HG03175 (cell line): ENCODE results near the gene TMPRSS13.
"Not testable (repeated sequence)": the region's sequence is repeated elsewhere in the genome, so short reads cannot be mapped to it uniquely, and the experiment has no call there.

Experiments used
- ATAC-seq: cut with Tn5 transposase; IDR thresholded peaks from one replicate; pipeline ENCODE4 v1.9.1; 2021; ENCODE audit warnings: mild to moderate bottlenecking, moderate library complexity; ENCODE audit not compliant: unreplicated experiment

Gene TMPRSS13

GRCh38 chr11:117950993-117951961, 22.1 kb upstream of the TMPRSS13 start:
- ATAC-seq, result peak; percentile 48

GRCh38 chr11:117950301-117950700, 21.1 kb upstream of the TMPRSS13 start:
- ATAC-seq, result no peak

- no peak for ATAC-seq
These were observed 19.9 kb upstream of the TMPRSS13 start for GRCh38 chr11:117949062-117949461.

- not testable (repeated sequence) for ATAC-seq
These were observed 19.3 kb upstream of the TMPRSS13 start for GRCh38 chr11:117948466-117948865.

GRCh38 chr11:117947751-117948150, 18.5 kb upstream of the TMPRSS13 start:
- ATAC-seq, result not testable (repeated sequence)

- ATAC-seq, result peak; percentile 57
These were observed 17.8 kb upstream of the TMPRSS13 start for GRCh38 chr11:117946842-117947526.

- ATAC-seq, result no peak
These were observed 17.1 kb upstream of the TMPRSS13 start for GRCh38 chr11:117946156-117946841.

- no peak for ATAC-seq
These were observed 16.0 kb upstream of the TMPRSS13 start for GRCh38 chr11:117945047-117945810.

- ATAC-seq, result no peak
These were observed 15.4 kb upstream of the TMPRSS13 start for GRCh38 chr11:117944554-117944953.

GRCh38 chr11:117941976-117942654, 12.9 kb upstream of the TMPRSS13 start:
- ATAC-seq, result no peak

GRCh38 chr11:117941163-117941707, 12.0 kb upstream of the TMPRSS13 start:
- no peak for ATAC-seq

- no peak for ATAC-seq
These were observed 11.5 kb upstream of the TMPRSS13 start for GRCh38 chr11:117940736-117941135.

GRCh38 chr11:117936973-117937372, 7.8 kb upstream of the TMPRSS13 start:
- no peak for ATAC-seq

GRCh38 chr11:117934526-117935307, 5.5 kb upstream of the TMPRSS13 start:
- no peak for ATAC-seq

GRCh38 chr11:117933930-117934329, 4.7 kb upstream of the TMPRSS13 start:
- no peak for ATAC-seq

- ATAC-seq, result no peak
These were observed 4.3 kb upstream of the TMPRSS13 start for GRCh38 chr11:117933475-117933874.

- ATAC-seq, result no peak
These were observed 3.7 kb upstream of the TMPRSS13 start for GRCh38 chr11:117932947-117933346.

GRCh38 chr11:117932426-117932825, 3.2 kb upstream of the TMPRSS13 start:
- ATAC-seq, result no peak

GRCh38 chr11:117931971-117932370, 2.8 kb upstream of the TMPRSS13 start:
- peak; percentile 64 for ATAC-seq
